ENCODE measurements around the gene DGKG.

DNA sequence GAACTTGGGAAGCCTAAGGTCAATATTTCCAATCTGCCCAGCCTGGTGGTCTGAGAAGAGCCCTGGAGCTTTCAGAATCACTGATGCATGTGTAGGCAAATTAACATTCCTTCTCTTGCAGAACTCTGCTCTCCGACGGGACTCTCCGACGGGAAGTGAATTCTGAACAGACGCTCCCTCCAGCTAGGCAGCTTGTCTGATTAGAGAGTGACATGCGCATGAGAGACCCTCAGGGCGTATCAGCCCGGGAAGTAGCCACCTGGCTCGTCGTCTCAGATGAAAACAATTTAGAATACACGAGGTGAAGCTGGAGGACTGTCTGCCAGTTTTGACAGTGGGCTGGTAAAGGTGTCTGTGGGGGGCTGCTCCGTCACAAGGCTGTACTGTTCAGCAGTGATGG, 103.1 kb downstream of the DGKG start:
- TF ChIP-seq GABPA (IDR thresholded peaks at IDR 0.05; ENCODE audit: low read depth) (no peak), TAF1 (IDR thresholded peaks at IDR 0.05; ENCODE audit: borderline replicate concordance, low read depth, low read length) (no peak)
